HG02943 (cell line): ENCODE results near the gene GABBR2.

Source experiments
- ATAC-seq: cut with Tn5 transposase; IDR thresholded peaks from one replicate; pipeline ENCODE4 v1.9.1; 2021; ENCODE audit warnings: mild to moderate bottlenecking, low read depth, moderate library complexity; ENCODE audit not compliant: unreplicated experiment

Gene GABBR2

DNA sequence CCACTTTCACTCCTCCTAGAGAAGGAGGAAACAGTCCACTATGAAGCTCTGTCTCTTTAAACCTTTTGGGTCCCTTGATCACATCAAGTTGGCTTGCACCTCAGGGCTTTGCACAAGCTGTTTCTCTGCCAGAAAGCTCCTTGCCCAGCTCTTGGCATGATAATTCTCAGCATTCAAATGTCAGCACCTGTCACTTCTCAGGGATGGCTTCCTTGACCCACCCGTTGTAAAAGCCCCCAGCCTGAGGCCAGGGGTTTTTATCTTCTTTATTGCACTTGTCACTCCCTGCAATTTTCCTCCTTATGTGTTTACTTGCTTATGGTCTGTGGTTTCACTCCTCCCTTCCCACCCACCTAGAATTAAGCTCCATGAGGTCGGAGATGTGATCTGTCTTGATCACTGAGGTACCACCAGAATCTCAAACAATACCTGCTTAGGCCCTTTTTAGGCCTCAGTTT is 252.6 kb downstream of the GABBR2 start:
- ATAC-seq, result no peak

- ATAC-seq, result no peak
Measured at GRCh38 chr9:98455256-98456155, 253.2 kb downstream of the GABBR2 start.

GRCh38 chr9:98453589-98454311 is 255.0 kb downstream of the GABBR2 start:
- no peak for ATAC-seq

GRCh38 chr9:98451576-98451975 is 257.2 kb downstream of the GABBR2 start:
- ATAC-seq, result no peak

DNA sequence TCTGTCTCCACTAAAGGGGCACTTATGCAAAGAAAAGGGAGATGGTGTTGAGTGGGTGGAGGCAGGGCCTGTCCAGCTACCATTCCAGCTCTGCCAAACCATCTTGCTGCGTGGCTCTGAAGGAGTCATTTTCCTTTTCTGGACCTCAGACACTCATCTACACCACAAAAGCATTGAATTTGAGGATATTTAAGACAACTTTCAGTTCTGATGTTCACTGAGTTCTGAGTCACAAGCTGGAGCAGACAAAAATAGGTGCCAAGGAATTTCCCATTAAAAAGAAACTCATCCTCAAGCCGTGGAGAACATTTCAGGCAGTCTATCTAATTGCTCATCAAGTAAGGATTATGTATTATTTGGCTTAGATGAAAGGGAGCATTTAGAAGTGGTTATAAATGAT is 258.2 kb downstream of the GABBR2 start:
- no peak for ATAC-seq

DNA sequence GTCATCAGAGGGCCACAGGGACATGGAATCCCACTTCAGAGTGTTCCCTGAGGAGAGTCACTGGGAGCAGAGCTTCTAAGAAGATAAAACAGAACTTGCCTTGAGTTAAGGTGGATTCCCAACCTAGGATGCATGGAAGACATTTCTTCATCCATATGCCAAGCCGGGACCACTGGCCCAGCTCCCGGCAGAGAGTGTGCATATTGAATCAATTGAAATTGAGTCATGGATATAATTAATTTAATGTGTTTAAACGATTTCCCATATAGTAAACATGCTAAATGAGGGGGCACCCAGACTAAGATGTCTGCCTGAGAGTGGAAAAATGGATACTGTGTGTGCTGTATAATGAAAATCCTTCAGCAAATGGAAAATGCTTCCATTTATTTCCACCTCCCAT is 258.9 kb downstream of the GABBR2 start:
- no peak for ATAC-seq

- no peak for ATAC-seq
Measured at GRCh38 chr9:98445576-98445975, 263.2 kb downstream of the GABBR2 start.

- ATAC-seq, result no peak
Measured at GRCh38 chr9:98444601-98445000, 264.1 kb downstream of the GABBR2 start.

- no peak for ATAC-seq
Measured at GRCh38 chr9:98442541-98442940, 266.2 kb downstream of the GABBR2 start.

- no peak for ATAC-seq
Measured at GRCh38 chr9:98442114-98442513, 266.6 kb downstream of the GABBR2 start.

GRCh38 chr9:98438666-98439065 is 270.1 kb downstream of the GABBR2 start:
- no peak for ATAC-seq

DNA sequence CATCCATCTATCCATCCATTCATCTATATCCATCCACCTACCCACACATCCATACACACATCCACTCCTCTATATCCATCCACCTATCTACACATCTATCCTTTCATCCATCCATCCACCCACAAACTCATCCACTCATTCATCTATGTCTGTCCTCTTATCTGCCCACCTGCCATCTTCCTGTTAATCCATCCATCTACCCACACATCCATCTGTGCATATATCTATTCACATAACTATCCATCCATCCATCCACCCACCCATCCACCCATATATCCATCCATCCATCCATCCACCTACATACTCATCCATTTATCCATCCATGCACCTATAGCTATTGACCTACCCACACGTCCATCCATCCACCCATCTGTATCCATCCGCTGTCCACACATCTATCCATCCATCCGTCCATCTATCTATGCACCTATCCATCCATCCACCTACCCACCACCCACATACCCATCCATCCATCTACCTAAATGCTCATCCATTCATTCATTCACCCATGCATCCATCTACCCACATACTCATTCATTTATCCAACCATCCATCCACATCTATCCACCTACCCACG is 271.2 kb downstream of the GABBR2 start:
- no peak for ATAC-seq

GRCh38 chr9:98432960-98433359 is 275.8 kb downstream of the GABBR2 start:
- ATAC-seq, result no peak

DNA sequence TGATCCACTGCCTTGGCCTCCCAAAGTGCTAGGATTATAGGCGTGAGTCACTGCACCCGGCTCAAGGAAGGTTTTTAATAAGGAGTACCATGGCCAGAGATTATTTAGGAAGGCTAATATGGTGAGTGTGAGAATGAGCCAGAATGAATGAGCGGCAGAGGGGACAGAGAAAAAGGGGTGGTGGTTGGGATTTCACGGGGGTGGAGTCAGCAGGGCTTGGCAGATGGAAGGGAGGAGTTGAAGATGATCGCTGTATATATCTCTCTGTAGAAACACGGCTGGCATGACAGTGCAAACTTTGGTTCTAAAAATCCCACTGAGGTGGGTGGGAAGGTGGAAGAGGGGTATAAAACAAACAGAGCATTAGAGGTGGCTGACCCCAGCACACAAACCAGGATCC is 276.6 kb downstream of the GABBR2 start:
- no peak for ATAC-seq

- ATAC-seq, result no peak
Measured at GRCh38 chr9:98430535-98431292, 278.0 kb downstream of the GABBR2 start.

DNA sequence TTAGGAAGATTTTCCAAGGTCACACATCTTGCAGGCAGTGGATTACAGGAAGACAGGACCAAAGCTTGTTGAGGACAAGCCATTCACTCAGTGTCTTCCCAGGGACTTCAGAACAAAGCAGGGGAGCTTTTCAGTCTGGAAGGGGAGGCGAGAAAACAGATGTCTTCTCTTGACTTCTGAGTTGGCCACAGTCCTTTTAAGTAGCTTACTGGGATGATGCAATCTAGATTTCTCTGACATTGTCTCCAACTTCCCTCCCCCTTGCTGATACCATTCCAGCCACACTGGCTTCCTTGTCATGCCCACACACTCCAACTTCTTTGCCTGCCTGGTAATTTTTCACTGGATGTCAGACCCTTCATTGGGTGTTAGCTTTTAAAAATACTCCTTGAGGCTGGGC is 279.1 kb downstream of the GABBR2 start:
- ATAC-seq, result no peak

DNA sequence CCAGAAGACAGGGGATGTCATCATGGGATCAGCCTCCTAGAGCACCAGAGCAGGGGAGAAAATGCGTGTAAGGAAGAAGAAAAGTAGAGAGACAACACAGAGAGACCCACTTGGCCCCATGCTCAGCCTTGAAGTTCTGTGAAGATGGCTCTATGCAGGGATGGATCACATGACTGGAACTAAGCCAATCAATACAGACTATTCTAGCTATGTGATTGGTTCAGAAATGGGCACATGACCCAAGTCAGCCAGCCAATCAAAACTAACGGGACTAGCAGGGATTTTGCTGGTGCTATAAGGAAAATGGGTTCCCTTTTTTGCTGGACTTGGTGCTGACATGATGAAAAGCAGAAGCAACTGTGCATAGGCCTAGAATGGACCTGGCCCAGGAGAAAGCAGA is 280.3 kb downstream of the GABBR2 start:
- no peak for ATAC-seq

- no peak for ATAC-seq
Measured at GRCh38 chr9:98427491-98427890, 281.2 kb downstream of the GABBR2 start.

DNA sequence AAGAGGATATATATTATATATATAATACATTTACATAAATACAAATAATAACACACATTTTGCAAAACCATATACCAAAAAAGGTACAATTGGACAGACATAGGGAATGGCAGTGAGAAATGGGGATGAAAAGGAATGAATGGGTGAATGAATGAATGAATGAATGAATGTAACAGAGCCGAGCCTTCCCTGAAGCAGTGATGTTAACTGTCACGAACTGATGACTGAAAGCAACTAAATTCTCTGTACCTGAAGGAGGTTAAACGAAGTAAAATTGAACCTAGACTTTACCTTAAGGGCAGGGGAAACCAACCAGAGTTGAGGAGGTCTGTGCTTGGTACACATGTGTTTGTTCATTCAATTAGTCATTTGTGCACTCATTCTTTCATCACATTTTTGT is 283.7 kb downstream of the GABBR2 start:
- no peak for ATAC-seq

DNA sequence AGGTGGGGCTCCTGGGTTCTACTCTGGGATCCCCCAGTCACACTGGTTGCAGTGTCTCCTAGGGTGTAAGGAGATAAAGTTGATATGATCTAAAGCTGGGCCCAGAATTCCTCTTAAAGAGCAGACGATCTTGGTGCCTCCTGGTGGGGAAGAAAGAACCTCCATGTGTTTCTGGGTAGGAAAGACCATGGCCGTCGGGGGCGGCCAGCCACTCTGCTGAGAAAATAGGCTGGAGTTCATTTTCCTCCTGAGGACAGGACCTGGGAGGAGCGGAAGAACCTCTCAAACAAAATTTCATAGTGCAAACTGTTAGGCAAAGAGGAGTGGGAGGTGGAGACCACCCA is 289.5 kb downstream of the GABBR2 start:
- no peak for ATAC-seq
